Tibial nerve (tissue), 3 donors: ENCODE measurements around the gene KAZN.

Experiments used
- CTCF ChIP-seq, 5 experiments: fragments of 200-600 bp in 3 of 5; fragments of 450-650 bp in 2 of 5; sonication (generic) in 3 of 5; IDR thresholded peaks; one replicate each; pipeline ENCODE4 v1.5.1; 2016 to 2019; ENCODE audit warnings: antibody characterized with exemption in 5 of 5, mild to moderate bottlenecking in 3 of 5, moderate library complexity in 2 of 5
- POLR2A ChIP-seq, 2 donors: fragments of 450-650 bp; IDR thresholded peaks; one replicate each; pipeline ENCODE4 v1.6.1; 2017; ENCODE audit warnings: antibody characterized with exemption in 2 of 2, mild to moderate bottlenecking in 2 of 2, moderate library complexity in 2 of 2

DNA sequence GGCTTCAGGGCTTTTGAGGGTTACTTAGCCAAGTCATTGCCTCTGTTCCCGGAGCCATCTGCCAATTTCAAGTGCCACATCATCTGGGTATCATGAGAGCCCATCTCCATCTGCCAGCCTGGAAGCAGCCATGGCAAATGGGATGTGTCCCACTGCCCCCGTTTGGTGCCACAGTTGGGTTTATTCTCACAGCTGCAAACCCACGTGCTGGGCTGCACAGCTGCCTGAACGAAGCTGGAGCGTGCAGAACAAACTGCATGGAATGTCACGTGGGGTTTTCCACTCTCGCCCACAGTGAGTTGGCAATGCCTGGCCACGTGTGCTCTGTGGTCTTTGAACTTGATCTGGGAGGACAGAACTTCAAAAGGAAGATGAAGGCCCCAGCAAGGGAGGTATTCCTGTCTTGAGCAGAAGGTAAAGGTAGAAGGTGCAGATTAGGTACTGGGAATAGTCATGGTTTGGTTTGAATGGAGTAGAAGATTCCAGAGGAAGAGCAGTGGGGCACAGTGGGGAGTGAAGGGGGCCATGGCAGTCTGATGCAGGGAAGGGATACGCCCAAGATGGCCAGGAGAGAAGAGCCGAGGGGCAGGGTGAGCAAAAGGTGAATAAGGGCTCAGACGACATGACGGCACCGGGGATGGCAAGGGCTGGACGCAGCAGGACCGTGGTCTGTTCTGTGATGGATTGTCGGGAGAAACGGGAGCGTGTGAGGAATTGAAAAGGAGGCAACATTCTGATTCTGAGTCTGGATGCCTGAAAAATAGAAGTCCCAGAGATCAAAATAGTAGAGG is 222.0 kb downstream of the KAZN start:
- TF ChIP-seq CTCF (IDR thresholded peaks at IDR 0.05) (no peak), POLR2A (IDR thresholded peaks at IDR 0.05) (no peak)
